GM12873 (cell line): ENCODE measurements around the gene CBLC.

ENCODE experiments used
- CTCF ChIP-seq: IDR thresholded peaks from 2 replicates; pipeline ENCODE4 v1.5.1; 2012; ENCODE audit warnings: low read depth, mild to moderate bottlenecking, moderate library complexity, low read length, control low read depth; ENCODE audit not compliant: insufficient read depth; ENCODE audit errors: missing control alignments

CBLC gene

DNA sequence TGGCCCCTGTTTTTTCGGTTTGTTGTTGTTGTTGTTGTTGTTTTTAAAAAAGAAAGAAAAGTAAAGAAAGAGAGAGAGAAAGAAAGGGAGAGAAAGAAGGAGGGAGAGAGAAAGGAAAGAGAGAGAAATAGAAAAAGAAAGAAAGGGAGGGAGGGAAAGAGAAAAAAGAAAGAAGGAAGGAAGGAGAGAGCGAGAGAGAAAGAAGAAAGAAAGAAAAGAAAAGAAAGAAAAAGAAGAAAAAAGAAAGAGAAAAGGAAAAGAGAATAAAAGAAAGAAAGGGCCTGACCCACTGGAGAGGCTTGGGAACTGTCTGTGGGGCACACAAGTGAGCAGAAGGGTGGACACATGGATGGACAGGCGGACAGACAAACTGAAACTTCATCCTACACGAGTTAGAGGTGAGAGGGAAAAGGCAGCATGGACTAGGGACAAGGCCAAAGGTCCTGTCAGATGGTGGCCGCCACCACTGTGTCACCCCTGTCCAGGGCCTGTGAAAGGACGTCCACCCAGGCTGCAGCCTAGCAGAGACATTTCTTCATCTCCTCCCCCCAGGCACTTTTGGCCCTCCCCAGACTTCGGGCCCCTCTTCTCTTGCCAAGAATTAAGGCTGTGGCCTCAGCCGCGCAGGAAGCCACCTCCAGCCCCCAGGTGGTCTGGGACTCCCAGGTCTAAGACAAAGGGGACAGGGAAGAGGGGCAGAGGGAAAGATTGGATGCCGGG, 22.1 kb downstream of the CBLC start:
- no peak for TF ChIP-seq CTCF

DNA sequence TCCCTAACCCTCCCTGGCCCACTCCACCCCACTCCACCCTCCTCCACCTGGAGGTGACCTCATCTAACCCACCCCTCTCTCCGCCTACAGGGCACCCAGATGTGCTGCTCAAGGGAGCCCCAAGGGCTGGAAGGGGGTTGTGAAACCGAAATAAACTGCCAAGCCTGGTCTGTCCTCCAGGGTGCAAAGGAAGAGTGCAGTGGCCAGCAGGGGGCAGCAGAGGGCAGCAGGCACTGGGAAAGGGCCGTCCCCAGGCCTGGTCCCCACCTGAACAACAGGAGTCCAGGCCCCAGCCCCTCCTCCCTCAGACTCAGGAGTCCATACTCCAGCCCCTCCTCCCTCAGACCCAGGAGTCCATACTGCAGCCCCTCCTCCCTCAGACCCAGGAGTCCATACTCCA, 22.8 kb downstream of the CBLC start:
- peak; percentile 97 for TF ChIP-seq CTCF

DNA sequence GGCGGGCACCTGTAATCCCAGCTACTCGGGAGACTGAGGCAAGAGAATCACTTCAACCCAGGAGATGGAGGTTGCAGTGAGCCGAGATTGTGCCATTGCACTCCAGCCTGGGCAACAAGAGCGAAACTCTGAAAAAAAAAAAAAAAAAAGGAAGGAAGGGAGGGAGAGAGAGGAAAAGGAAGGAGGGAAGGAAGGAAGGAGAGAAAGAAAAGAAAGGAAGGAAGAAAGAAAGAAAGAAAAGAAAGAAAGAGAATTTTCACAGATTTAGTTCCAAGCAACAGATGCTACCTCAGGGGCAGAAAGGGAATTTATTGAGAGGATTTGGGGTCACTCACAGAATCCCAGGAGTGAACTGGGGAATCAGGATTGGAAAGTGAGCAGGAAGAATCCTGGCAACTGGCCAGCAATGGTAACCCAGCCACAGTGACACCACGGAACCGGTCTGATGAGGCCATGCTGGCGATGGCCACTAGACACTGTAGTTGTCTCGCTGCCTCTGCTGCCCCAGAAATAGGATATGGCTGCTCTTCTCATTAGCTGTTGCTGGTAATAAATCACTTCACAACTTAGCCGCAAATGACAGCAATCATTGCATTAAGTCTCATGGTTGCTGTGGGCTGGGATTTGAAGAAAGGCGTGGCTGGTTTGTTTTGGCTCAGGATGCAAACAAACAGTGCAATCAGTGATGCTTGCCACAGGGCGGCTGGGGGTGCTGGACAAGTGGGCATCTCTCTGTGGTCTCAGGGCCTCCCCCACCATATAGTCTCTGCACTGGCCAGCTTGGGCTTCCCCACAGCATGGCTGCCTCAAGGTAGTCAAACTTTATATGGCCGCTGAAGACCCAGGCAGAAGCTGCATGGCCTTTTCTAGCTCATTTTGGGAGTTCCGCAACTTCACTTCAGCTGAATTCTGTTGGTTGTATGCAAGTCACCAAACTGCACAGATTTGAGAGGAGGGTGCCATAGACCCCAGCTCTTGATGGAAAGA, 26.0 kb downstream of the CBLC start:
- TF ChIP-seq CTCF: no peak

DNA sequence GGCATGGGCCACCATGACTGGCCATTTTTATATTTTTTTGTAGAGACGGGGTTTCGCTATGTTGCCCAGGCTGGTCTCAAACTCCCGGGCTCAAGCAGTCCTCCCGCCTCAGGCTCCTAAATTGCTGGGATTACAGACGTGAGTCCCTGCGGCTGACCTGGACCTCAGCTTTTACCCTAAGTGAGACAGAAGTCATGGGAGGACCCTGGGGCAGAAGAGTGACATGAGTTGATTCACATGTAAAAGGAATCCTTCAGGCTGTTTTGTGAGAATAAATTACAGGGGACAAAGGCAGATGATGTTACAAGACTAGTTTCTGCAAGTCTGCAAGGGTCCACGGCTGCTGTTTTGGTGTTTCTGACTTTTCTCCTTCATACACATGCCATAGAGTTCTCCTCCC, 28.6 kb downstream of the CBLC start:
- no peak for TF ChIP-seq CTCF

DNA sequence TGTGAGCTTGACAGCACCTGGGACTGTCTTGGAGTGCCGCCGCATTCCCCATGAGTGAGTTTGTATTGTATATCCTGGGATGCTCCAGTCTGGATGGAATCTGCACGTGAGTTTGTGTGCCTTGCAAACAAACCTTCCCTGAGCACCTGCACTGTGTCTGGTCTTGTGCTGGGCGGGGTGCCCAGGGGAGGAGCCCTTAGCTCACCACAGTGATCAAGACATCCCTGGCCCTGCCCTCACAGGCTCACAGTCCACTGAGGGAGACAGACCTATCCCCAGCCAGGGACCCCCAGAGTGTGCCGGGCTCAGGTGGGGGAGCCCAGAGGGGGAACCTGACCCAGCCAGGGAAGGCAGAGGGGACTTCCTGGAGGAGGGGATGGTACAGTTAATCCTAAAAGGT, 29.5 kb downstream of the CBLC start:
- TF ChIP-seq CTCF: no peak

DNA sequence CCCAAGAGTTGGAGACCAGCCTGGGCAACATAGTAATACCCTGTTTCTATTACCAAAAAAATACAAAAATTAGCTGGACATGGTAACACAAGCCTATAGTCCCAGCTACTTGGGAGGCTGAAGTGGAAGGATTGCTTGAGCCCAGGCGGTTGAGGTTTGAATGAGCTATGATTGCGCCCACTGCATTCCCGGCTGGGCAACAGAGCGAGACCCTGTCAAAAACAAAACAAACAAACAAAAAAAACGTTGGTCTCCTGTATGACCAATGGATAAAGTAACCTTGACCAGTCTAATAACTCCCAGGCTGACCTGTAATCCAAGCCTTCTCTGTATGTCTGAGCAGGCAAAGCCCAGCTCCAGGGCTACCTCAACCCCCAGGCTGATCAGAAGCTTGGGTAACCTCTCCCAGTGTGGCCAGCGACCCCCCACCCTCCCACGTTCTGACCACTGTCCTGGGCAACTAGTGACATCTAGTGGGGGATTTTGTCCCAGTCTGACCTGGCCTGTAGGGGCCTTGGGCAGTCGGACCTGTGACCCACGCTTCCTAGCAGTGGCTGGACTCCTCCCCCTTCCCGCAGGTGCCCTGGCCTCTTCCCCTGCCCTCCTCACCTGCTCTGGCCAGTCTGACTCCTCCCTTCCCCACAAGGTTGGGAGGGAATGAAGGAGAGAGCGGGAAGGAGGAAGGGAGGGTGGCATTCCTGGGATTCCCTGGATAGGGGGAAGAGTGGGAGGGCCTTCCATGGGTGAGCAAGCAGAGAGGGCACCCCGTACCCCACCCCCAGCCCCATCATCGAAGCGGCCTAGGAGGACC, 30.2 kb downstream of the CBLC start:
- TF ChIP-seq CTCF: peak; percentile 45
